Psoas muscle (tissue), 8 donors: ENCODE measurements around the gene LRRC9. TPM values are rescaled to one million over a fixed set of nuclear protein-coding genes. Genes with fewer than 3 reads are reported as not detected.

ENCODE experiments used
- ATAC-seq, 4 donors: fragments of 200-7000 bp; cut with Tn5 transposase; one replicate each; pipeline ENCODE4 v1.9.1; 2020; ENCODE audit warnings: moderate library complexity in 3 of 4, mild to moderate bottlenecking in 2 of 4
- DNase-seq, 2 donors: peaks; one replicate each; pipeline ENCODE4 v3.0.0-alpha.2; 2020
- H3K27ac ChIP-seq: fragments of 200-600 bp; one replicate; pipeline ENCODE4 v1.8.0; 2022
- H3K27me3 ChIP-seq, 3 donors: fragments of 200-600 bp in 1 of 3; one replicate each; pipeline versions ENCODE4 v1.6.1 to v1.8.0; 2013 to 2022; ENCODE audit warnings: low read length in 2 of 3, mild to moderate bottlenecking in 2 of 3, moderate library complexity in 1 of 3; ENCODE audit not compliant: insufficient read depth in 3 of 3
- H3K36me3 ChIP-seq, 2 donors: fragments of 200-600 bp in 1 of 2; one replicate each; pipeline versions ENCODE4 v1.6.1 to v1.8.0; 2013 to 2022; ENCODE audit warnings: low read depth in 1 of 2, mild to moderate bottlenecking in 1 of 2, moderate library complexity in 1 of 2; ENCODE audit not compliant: insufficient read depth in 1 of 2
- H3K4me1 ChIP-seq: fragments of 200-600 bp; one replicate; pipeline ENCODE4 v1.8.0; 2022
- H3K4me3 ChIP-seq: fragments of 200-600 bp; one replicate; pipeline ENCODE4 v1.8.0; 2022; ENCODE audit warnings: mild to moderate bottlenecking
- H3K9me3 ChIP-seq: fragments of 200-600 bp; one replicate; pipeline ENCODE4 v1.8.0; 2022
- WGBS, 3 donors: extraction: QIAGEN DNeasy Blood & Tissue Kit; methylation state at CpG; one replicate each; pipeline versions ENCODE4 v1.1.6 to v1.1.7; 2013; 5-methylcytosine and 5-hydroxymethylcytosine counted together
- intact Hi-C, 2 donors: fragments of 100-400 bp; cut with DNase I; formaldehyde crosslinking; loops; one replicate each; pipeline versions ENCODE4 v1.11.0 to v1.14.2; 2022
- polyA plus RNA-seq, 3 donors: library from polyadenylated mRNA; stranded (reverse); fragments of 200-250 nt; gene quantifications; one replicate each; pipeline ENCODE4 v1.2.3, GENCODE V29; 2013
- total RNA-seq, 4 donors: library from RNA; stranded (reverse); fragmentation: NEBNext Ultra II Directional in 2 of 4; extraction: Animal tissue kit (Norgen Biotek cat#: 25700) in 2 of 4; gene quantifications; one replicate each; pipeline versions ENCODE4 v1.2.1 to v1.2.4, GENCODE V29; 2021 to 2023
- TF ChIP-seq, protein P1 (sequence below): fragments of 200-600 bp; IDR thresholded peaks from one replicate; pipeline ENCODE4 v1.8.0; 2022; ENCODE audit warnings: antibody characterized with exemption
- donor health status: healthy with polysubstance abuse.
- donor health status: DM: no; HTN: no; CAD: no; lungs with moderate emphysema.
- donor health status: Bipolar disorder and iron deficiency.
- donor health status: healthy.
- donor health status: DM: yes; HTN: yes; CAD: no.
- donor health status: DM: no; HTN: no; CAD: no.
- donor health status: DM: no; HTN: no; CAD: no.
- donor health status: DM: yes; HTN: yes; CAD: no.

LRRC9 gene
- total and polyA plus RNA-seq, 7 donors = under 0.01 to 0.40 (median 0.12) TPM; not detected in 4

DNA sequence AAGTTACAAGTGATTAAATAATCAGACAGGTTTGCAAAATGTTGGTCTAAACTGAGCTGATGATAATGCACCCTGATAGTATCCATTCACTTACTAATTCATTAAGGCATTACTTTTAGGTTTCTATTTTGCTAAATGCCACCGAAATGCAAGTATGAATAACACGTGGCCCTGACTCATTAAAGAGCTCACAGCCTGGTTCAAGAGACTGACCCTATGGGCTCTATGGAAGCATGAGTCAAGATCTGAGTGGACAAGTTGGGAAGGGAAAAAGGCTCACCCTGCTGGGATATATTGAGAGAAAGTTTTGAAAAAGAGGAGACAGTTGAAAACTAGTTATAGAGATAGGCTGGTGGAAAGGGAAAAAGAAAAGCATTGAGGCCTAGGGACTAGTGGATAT, 14.8 kb upstream of the LRRC9 start:
- Histone ChIP-seq H3K4me1 (no peaks in the 10 kb centered on the region), H3K36me3 (no peaks in the 10 kb centered on the region), H3K4me3 (no peak overlapping the region), H3K9me3 (no peaks in the 10 kb centered on the region), H3K27ac (no peak overlapping the region), H3K27me3 (peaks cover 0 to 4% (median 0%) of the 10 kb centered on the region in 3 donors)
- no peak for ATAC-seq
- TF ChIP-seq, protein P1, sequence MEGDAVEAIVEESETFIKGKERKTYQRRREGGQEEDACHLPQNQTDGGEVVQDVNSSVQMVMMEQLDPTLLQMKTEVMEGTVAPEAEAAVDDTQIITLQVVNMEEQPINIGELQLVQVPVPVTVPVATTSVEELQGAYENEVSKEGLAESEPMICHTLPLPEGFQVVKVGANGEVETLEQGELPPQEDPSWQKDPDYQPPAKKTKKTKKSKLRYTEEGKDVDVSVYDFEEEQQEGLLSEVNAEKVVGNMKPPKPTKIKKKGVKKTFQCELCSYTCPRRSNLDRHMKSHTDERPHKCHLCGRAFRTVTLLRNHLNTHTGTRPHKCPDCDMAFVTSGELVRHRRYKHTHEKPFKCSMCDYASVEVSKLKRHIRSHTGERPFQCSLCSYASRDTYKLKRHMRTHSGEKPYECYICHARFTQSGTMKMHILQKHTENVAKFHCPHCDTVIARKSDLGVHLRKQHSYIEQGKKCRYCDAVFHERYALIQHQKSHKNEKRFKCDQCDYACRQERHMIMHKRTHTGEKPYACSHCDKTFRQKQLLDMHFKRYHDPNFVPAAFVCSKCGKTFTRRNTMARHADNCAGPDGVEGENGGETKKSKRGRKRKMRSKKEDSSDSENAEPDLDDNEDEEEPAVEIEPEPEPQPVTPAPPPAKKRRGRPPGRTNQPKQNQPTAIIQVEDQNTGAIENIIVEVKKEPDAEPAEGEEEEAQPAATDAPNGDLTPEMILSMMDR = no peak
- intact Hi-C loops = no loop called here
- WGBS, 3 donors = 65 to 84% (median 83%) methylated on average over 2 of the region's 2 CpGs
- no peak for DNase-seq

DNA sequence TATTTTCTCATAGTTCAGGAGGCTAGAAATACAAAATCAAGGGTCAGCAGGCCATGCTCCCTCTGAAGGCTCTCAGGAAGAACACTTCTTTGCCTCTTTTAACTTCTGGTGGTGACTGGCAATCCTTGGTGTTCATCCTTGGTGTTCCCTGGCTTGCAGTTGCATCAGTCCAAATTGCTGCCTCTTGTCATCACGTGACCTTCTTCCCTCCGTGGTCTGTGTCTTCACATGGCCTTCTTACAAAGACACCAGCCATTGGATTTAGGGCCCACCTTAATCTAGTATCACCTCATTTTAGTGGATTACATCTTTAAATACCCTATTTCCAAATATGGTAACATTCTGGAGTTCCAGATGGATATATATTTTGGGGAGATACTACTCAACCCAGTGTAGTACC, 7.5 kb upstream of the LRRC9 start:
- TF ChIP-seq, protein P1 = no peak
- no peaks in the 10 kb centered on the region for H3K4me1 ChIP-seq

DNA sequence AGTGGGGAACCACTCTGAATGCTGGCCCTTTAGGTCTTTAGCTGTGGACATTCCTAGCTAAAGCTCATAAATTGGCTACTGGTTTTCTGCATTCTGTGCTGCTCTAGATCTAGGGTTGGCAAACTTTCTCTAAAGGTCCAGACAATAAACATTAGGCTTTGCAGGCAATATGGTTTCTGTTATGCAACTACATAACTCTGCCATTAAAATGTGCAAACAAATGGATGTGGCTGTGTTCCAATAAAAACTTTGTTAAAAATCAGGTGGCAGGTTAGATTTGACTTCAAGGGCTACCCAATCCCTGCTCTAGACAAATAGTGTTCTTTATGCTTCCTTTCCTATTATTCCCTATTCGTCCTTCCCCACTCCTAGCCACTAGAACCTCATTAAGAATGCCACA, 6.8 kb upstream of the LRRC9 start:
- H3K9me3 ChIP-seq = no peaks in the 10 kb centered on the region
- 80 to 90% (median 86%) methylated on average over 1 of the region's 1 CpG for WGBS, 3 donors
- H3K27ac ChIP-seq = no peak overlapping the region
- no peaks in the 10 kb centered on the region for H3K4me1 ChIP-seq
- no peak overlapping the region for H3K4me3 ChIP-seq
- ATAC-seq (no peak), DNase-seq (no peak)
- no peaks in the 10 kb centered on the region for H3K36me3 ChIP-seq
- TF ChIP-seq, protein P1 = no peak
- peaks cover 0 to 4% (median 3%) of the 10 kb centered on the region in 3 donors for H3K27me3 ChIP-seq
- intact Hi-C loops = no loop called here

More for the DNA sequence above, 7.5 kb upstream of the LRRC9 start:
- ATAC-seq (no peak), DNase-seq (no peak)
- Histone ChIP-seq H3K4me3 (no peak overlapping the region), H3K27ac (no peak overlapping the region), H3K27me3 (peaks cover 0 to 4% (median 3%) of the 10 kb centered on the region in 3 donors), H3K9me3 (no peaks in the 10 kb centered on the region), H3K36me3 (no peaks in the 10 kb centered on the region)
- 72 to 83% (median 81%) methylated on average over 2 of the region's 2 CpGs for WGBS, 3 donors
- intact Hi-C loops = no loop called here

DNA sequence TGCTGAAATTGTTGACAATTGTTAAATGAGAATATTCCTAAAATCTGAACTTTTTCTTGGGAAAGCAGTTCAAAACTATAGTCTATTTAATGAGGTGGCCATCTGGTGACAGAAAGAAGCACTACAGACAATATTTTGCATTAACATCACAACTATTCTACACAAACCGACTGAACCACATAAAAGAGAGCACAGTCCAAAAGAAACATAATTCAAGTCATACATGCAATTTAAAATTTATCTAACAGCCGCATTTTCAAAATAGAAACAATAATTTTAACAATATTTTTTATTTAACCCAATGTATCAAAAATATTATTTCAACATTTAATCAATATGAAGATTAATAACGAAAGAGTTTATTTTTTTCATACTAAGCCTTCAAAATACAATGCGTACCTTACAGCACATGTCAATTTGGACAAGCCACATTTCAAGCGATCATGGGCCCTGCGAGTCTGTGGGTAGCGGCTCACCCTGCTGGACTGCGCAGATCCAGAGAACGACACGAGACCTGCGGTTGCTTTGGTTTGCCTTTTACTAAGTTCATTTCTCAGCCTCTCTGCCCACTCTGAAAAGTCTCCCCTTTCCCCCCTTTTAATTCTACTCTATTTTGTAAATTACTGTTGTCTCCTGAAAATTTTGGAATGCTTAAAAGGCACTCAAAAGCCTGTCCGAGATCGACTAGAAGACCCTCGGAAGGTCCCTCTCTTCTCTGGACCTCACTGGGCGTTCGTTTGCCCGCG, 947 bp upstream of the LRRC9 start:
- peaks cover 3% of the 10 kb centered on the region for H3K4me1 ChIP-seq
- TF ChIP-seq, protein P1 = peak; percentile 44
- H3K27ac ChIP-seq = no peak overlapping the region
- WGBS, 3 donors = 1% methylated on average over 18 of the region's 18 CpGs
- peak overlapping the region; percentile 65 for H3K4me3 ChIP-seq
- peak; percentile 69 to 89 (median 78) for ATAC-seq
- peak; percentile 14 to 46 for DNase-seq
- intact Hi-C loops = no loop called here
- no peaks in the 10 kb centered on the region for H3K36me3 ChIP-seq
- H3K9me3 ChIP-seq = no peaks in the 10 kb centered on the region
- peaks cover 0 to 6% (median 3%) of the 10 kb centered on the region in 3 donors for H3K27me3 ChIP-seq

DNA sequence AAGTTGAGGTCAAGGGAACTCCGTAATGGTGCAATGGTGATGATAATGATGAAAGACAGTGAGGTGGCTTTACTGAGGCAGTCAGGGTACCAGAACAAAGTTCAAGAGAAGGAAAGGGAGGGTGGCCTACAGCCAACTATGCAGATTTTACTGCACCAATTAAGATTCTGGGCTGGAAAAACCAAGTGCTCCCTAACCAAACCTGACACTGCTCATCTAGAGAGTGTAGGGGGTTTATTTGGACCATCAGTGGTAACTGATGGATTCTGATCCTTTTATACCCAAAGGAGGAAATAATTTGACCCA, 387 bp downstream of the LRRC9 start:
- peaks cover 3% of the 10 kb centered on the region for H3K4me1 ChIP-seq
- H3K9me3 ChIP-seq = no peaks in the 10 kb centered on the region
- 60 to 71% (median 67%) methylated on average over 1 of the region's 1 CpG for WGBS, 3 donors
- no peak overlapping the region for H3K4me3 ChIP-seq
- TF ChIP-seq, protein P1 = no peak
- peak in 2 of 4 donors; percentile 10 to 11 for ATAC-seq
- no peak overlapping the region for H3K27ac ChIP-seq
- H3K27me3 ChIP-seq = peaks cover 0 to 6% (median 3%) of the 10 kb centered on the region in 3 donors
- intact Hi-C loops = no loop called here
- H3K36me3 ChIP-seq = no peaks in the 10 kb centered on the region
- DNase-seq = no peak
